HUES48 (cell line): ENCODE results near the gene OGFOD2.

Experiments
- H3K27ac ChIP-seq: one replicate; pipeline ENCODE4 v1.7.0; 2013; ENCODE audit warnings: low read depth, low read length, inconsistent platforms
- H3K27me3 ChIP-seq: 2 replicates; pipeline ENCODE4 v1.6.1; 2013; ENCODE audit warnings: mild to moderate bottlenecking, low read length; ENCODE audit not compliant: control insufficient read depth, insufficient read depth
- H3K36me3 ChIP-seq: 2 replicates; pipeline ENCODE4 v1.6.1; 2013; ENCODE audit warnings: low read length; ENCODE audit not compliant: control insufficient read depth, insufficient read depth
- H3K4me1 ChIP-seq: 2 replicates; pipeline ENCODE4 v1.6.1; 2013; ENCODE audit warnings: mild to moderate bottlenecking, low read length; ENCODE audit not compliant: control insufficient read depth, insufficient read depth
- H3K4me3 ChIP-seq: 2 replicates; pipeline ENCODE4 v1.5.1; 2013; ENCODE audit warnings: mild to moderate bottlenecking, low read depth, low read length
- H3K9ac ChIP-seq: 2 replicates; pipeline ENCODE4 v1.6.1; 2013; ENCODE audit warnings: mild to moderate bottlenecking, low read depth, low read length, moderate library complexity
- H3K9me3 ChIP-seq: 2 replicates; pipeline ENCODE4 v1.6.1; 2013; ENCODE audit warnings: low read length; ENCODE audit not compliant: control insufficient read depth, insufficient read depth

Gene OGFOD2

DNA sequence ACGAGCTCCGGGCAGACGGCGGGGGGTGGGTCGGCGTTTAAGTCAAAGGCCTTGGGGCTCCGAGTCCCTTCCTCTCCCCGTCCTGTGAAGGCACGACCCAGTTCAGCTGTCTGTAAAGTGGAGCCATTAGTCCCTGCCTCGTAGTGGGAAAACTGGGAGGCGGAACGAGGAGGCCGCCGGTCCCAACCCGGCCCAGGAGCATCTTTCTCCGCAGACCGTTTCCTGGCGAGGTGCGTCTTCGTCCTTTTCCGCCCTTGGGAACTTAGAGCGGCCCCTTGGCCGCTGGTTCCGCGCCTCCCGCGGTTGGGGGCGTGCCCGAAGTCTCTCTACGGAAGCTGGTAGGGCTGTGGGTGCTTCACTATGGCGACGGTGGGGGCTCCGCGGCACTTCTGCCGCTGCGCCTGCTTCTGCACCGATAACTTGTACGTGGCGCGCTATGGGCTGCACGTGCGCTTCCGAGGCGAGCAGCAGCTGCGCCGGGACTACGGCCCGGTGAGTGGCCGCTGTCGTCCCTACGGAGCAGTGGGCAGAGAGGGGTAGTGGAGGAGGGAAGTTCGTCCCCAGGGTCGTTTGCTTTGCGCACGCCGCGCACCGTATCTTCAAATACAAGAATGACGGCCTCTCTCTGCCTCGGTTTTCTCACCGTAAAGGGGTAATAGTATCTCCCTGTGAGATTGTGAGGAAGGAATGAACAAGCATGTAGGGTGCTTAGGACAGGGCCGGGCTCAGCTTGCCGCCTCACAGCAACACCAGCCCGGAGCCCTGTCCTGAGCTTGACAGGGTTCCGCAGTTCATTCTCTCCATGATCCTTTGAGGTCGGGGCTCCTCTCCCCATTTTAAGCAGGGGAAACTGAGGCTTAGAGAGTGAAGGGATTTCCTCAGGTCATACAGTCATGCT is at the start of gene OGFOD2:
Gene OGFOD2, plus strand, starts transcription at position 353 of the 898 bp plus-strand sequence. Its CDS starts 8 bp downstream, at position 361.
- Histone ChIP-seq H3K4me3 (peak within 1 kb of the TSS; percentile 92), H3K36me3 (peaks cover 21% of the 10 kb centered on the region; the same call in 1 of the 2 replicates), H3K9me3 (no peaks in the 10 kb centered on the region), H3K27ac (peak within 1 kb of the TSS; percentile 92), H3K9ac (peak within 1 kb of the TSS; percentile 90), H3K27me3 (no peaks in the 10 kb centered on the region), H3K4me1 (peaks cover 11% of the 10 kb centered on the region; the same call in 1 of the 2 replicates)

DNA sequence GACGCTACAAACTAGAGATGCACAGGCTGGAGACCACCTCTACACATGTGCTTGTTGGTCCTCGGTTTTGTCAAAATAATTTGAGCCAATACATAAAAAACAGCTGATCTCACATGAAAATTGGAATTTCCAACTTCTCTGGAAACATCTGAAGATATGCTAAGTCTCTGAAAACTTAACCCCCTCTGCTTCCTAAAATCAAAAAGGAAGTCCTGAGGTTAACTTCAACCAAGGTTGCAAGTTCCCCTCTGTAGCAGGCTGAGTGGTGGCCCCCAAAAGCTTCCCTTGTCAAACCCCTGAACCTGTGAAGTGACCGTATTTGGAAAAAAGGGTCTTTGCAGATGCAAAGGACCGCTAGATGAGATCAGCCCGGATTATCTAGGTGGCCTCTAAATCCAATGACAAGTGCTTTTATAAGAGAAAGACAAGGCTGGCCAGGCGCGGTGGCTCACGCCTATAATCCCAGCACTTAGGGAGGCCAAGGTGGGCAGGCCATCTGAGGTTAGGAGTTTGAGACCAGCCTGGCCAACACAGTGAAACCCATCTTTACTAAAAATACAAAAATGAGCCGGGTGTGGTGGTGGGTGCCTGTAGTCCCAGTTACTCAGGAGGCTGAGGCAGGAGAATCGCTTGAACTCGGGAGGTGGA is 47.2 kb upstream of the OGFOD2 start:
- Histone ChIP-seq H3K9ac (no peak overlapping the region), H3K4me1 (no peaks in the 10 kb centered on the region), H3K4me3 (no peak overlapping the region), H3K27ac (no peak overlapping the region), H3K27me3 (no peaks in the 10 kb centered on the region), H3K36me3 (no peaks in the 10 kb centered on the region), H3K9me3 (no peaks in the 10 kb centered on the region)

DNA sequence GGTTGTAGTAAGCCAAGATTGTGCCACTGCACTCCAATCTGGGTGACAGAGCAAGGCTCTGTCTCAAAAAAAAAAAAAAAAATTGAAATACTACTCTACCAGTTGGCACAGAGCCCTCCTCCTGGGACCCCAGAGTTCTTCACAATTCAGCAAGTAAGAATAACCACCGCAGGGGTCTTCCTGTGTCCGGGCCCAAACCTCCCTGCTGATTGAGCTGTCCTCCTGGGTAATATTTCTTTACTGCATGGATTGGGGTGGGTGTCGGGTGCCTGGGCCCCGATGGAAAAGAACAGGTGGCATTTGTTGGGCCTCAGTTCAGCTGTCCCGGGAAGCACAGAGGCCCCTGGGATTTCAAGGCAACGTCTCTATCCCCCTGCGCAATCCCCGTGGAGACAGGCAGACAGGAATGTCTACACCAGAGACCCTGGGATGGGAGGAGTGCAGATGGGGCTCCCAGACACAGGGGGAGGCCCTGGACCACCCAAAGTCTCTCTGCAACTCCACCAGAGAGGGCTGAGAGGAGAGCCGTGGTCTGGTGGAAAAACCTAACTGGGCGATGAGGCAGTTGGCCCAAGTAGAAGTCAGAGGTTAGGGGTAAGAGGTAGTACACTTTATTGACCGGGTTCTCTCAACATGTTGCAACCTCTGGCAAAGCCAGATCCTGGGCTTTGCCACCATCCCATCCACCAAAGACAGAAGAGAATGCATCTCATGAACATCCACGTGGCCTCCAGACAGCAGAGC is 46.5 kb upstream of the OGFOD2 start:
- H3K27ac ChIP-seq = no peak overlapping the region
- H3K4me1 ChIP-seq = no peaks in the 10 kb centered on the region
- no peak overlapping the region for H3K4me3 ChIP-seq
- H3K9me3 ChIP-seq = no peaks in the 10 kb centered on the region
- no peak overlapping the region for H3K9ac ChIP-seq
- no peaks in the 10 kb centered on the region for H3K36me3 ChIP-seq
- no peaks in the 10 kb centered on the region for H3K27me3 ChIP-seq

DNA sequence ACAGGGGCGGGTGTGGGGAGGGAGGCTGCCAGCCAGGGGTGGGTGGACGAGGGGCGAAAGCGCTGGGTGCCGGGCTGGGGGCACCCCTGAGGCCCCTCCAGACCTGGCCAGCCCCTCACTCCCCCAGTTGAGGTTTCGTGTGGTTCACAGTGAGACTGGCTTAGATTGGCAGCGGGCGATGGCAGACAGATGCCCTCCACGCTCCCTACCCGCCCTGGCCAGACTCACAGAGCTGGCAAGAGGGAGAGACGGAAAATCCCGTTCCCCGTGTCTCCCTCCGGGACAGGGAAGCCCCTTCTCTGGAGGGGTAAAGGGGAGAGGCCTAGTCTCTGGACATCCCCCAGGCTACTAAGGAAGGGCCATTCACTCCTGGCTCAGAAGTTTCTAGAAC is 45.9 kb upstream of the OGFOD2 start:
- H3K9ac ChIP-seq = no peak overlapping the region
- no peaks in the 10 kb centered on the region for H3K4me1 ChIP-seq
- no peak overlapping the region for H3K4me3 ChIP-seq
- H3K9me3 ChIP-seq = no peaks in the 10 kb centered on the region
- H3K27ac ChIP-seq = no peak overlapping the region
- H3K36me3 ChIP-seq = no peaks in the 10 kb centered on the region
- H3K27me3 ChIP-seq = no peaks in the 10 kb centered on the region

DNA sequence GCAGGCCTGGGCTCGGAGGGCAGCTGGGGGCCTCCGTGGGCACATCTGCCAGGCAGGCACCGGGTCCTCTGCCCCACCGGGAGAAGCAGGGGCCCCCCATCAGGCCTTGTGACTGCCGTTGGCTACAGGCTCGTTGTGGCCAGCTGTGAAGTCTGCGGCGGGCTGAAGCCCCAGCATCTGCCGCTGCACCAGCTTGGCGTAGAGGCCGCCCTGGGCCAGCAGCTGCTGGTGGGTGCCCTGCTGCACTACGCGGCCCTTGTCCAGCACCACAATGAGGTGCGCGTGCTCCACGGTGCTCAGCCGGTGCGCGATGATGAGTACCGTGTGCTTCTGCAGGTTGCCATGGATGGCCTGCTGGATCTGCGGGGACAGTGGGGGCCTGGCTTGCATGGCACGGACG is 45.2 kb upstream of the OGFOD2 start:
- Histone ChIP-seq H3K4me1 (no peaks in the 10 kb centered on the region), H3K4me3 (no peak overlapping the region), H3K9ac (no peak overlapping the region), H3K9me3 (no peaks in the 10 kb centered on the region), H3K27me3 (no peaks in the 10 kb centered on the region), H3K36me3 (no peaks in the 10 kb centered on the region), H3K27ac (no peak overlapping the region)

- Histone ChIP-seq H3K36me3 (no peaks in the 10 kb centered on the region), H3K27ac (no peak overlapping the region), H3K9ac (no peak overlapping the region), H3K4me1 (no peaks in the 10 kb centered on the region), H3K9me3 (no peaks in the 10 kb centered on the region), H3K4me3 (no peak overlapping the region), H3K27me3 (no peaks in the 10 kb centered on the region)
Observed at GRCh38 chr12:122932207-122932606, 42.8 kb upstream of the OGFOD2 start.

DNA sequence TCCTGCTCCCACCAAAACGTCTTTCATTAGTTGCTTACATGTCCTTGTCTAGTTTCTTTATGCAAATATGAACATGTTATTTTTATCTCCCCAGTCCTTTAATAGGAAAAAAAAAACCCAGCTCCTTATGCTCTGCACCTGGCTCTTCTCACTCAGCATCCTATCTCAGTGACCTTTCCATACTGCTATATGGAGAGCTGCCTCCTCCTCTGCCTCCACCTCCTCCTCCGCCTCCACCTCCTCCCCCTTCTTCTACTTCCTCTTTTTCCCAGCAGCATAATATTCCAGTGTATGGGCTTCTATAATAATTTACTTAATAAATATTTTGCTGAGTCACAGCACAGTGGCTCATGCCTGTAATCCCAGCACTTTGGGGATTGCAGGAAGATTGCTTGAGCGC is 40.3 kb upstream of the OGFOD2 start:
- Histone ChIP-seq H3K9me3 (no peaks in the 10 kb centered on the region), H3K27ac (no peak overlapping the region), H3K4me1 (no peaks in the 10 kb centered on the region), H3K4me3 (no peak overlapping the region), H3K36me3 (no peaks in the 10 kb centered on the region), H3K9ac (no peak overlapping the region), H3K27me3 (no peaks in the 10 kb centered on the region)

- Histone ChIP-seq H3K4me3 (no peak overlapping the region), H3K36me3 (no peaks in the 10 kb centered on the region), H3K4me1 (no peaks in the 10 kb centered on the region), H3K27ac (no peak overlapping the region), H3K27me3 (no peaks in the 10 kb centered on the region), H3K9me3 (no peaks in the 10 kb centered on the region), H3K9ac (no peak overlapping the region)
Observed at GRCh38 chr12:122935318-122935717, 39.7 kb upstream of the OGFOD2 start.

GRCh38 chr12:122937622-122938091 is 37.4 kb upstream of the OGFOD2 start:
- no peak overlapping the region for H3K27ac ChIP-seq
- no peak overlapping the region for H3K4me3 ChIP-seq
- no peaks in the 10 kb centered on the region for H3K27me3 ChIP-seq
- no peaks in the 10 kb centered on the region for H3K4me1 ChIP-seq
- no peak overlapping the region for H3K9ac ChIP-seq
- H3K9me3 ChIP-seq = no peaks in the 10 kb centered on the region
- no peaks in the 10 kb centered on the region for H3K36me3 ChIP-seq

DNA sequence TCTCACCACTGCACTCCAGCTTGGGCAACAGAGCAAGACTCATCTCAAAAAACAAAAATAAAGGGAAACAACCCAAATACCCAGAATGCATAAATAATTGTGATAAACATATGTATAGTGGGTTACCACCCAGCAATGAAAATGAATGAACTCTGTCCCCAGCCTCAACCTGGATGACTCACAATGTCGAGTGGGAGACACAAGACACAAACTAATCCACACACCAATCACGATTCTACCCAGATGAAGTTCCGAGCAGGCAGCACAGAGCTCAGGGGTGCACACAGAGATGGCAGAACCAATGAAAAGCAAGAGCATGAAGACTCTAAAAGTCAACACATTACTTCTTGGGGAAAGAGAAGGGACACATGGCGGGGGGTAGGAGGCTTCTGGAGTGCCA is 35.9 kb upstream of the OGFOD2 start:
- H3K4me1 ChIP-seq = no peaks in the 10 kb centered on the region
- H3K27me3 ChIP-seq = no peaks in the 10 kb centered on the region

More for the DNA sequence above, 35.9 kb upstream of the OGFOD2 start:
- no peak overlapping the region for H3K9ac ChIP-seq
- no peak overlapping the region for H3K4me3 ChIP-seq
- no peaks in the 10 kb centered on the region for H3K9me3 ChIP-seq
- no peak overlapping the region for H3K27ac ChIP-seq
- H3K36me3 ChIP-seq = no peaks in the 10 kb centered on the region
